SK-N-SH treated with all-trans-retinoic acid at 6 μM for 48 hours (cell line): ENCODE measurements around the gene KLK5.
"Not testable (repeated sequence)": the region's sequence is repeated elsewhere in the genome, so short reads cannot be mapped to it uniquely, and the experiment has no call there.

Experiments used
- ATAC-seq: fragments of 200-7000 bp; cut with Tn5 transposase; 3 replicates; pipeline ENCODE4 v1.9.1; 2020; ENCODE audit warnings: mild to moderate bottlenecking, moderate library complexity
- ARNTL ChIP-seq: fragments of 450-650 bp; formaldehyde crosslinking; IDR thresholded peaks from 2 replicates; pipeline ENCODE4 v1.5.0; 2020; ENCODE audit warnings: low read depth, mild to moderate bottlenecking, moderate library complexity, borderline replicate concordance
- CREB5 ChIP-seq: fragments of 250-450 bp; sonication (Bioruptor Pico); IDR thresholded peaks from 2 replicates; pipeline ENCODE4 v1.5.1; 2020; ENCODE audit warnings: low read depth, mild to moderate bottlenecking, moderate library complexity
- GLIS3 ChIP-seq: fragments of 250-450 bp; sonication (Bioruptor Pico); IDR thresholded peaks from 2 replicates; pipeline ENCODE4 v1.5.0; 2020; ENCODE audit warnings: mild to moderate bottlenecking, moderate library complexity
- ISL1 ChIP-seq: fragments of 250-450 bp; sonication (Bioruptor Pico); IDR thresholded peaks from 2 replicates; pipeline ENCODE4 v2.1.2; 2022; ENCODE audit warnings: mild to moderate bottlenecking, moderate library complexity
- PPARA ChIP-seq: fragments of 250-450 bp; sonication (Bioruptor Pico); IDR thresholded peaks from 2 replicates; pipeline ENCODE4 v1.5.0; 2020; ENCODE audit warnings: mild to moderate bottlenecking, borderline replicate concordance
- SNAI2 ChIP-seq: fragments of 250-450 bp; sonication (Bioruptor Pico); IDR thresholded peaks from 2 replicates; pipeline ENCODE4 v1.5.0; 2020; ENCODE audit warnings: mild to moderate bottlenecking, moderate library complexity
- TCF4 ChIP-seq: fragments of 250-450 bp; sonication (Bioruptor Pico); IDR thresholded peaks from 2 replicates; pipeline ENCODE4 v1.8.0; 2021; ENCODE audit warnings: mild to moderate bottlenecking, moderate library complexity, borderline replicate concordance
- TOX ChIP-seq: fragments of 250-450 bp; sonication (Bioruptor Pico); IDR thresholded peaks from 2 replicates; pipeline ENCODE4 v1.8.0; 2021; ENCODE audit warnings: mild to moderate bottlenecking, moderate library complexity, borderline replicate concordance
- TSHZ2 ChIP-seq: fragments of 250-450 bp; sonication (Bioruptor Pico); IDR thresholded peaks from 2 replicates; pipeline ENCODE4 v1.5.0; 2020; ENCODE audit warnings: mild to moderate bottlenecking, moderate library complexity
- ZC3H10 ChIP-seq: fragments of 250-450 bp; sonication (Bioruptor Pico); IDR thresholded peaks from 2 replicates; pipeline ENCODE4 v1.5.1; 2021; ENCODE audit warnings: mild to moderate bottlenecking, moderate library complexity
- ZFP30 ChIP-seq: fragments of 450-650 bp; formaldehyde crosslinking; IDR thresholded peaks from 2 replicates; pipeline ENCODE4 v1.5.0; 2022; ENCODE audit warnings: mild to moderate bottlenecking, moderate library complexity
- TF ChIP-seq, protein P1 (sequence below): fragments of 250-450 bp; sonication (Bioruptor Pico); IDR thresholded peaks from 2 replicates; pipeline ENCODE4 v1.5.1; 2021; ENCODE audit warnings: mild to moderate bottlenecking, moderate library complexity
- TF ChIP-seq, protein P2 (sequence below): fragments of 250-450 bp; sonication (Bioruptor Pico); IDR thresholded peaks from 2 replicates; pipeline ENCODE4 v1.8.0; 2021; ENCODE audit warnings: low read depth, mild to moderate bottlenecking, moderate library complexity, borderline replicate concordance

KLK5 gene

GRCh38 chr19:50977626-50978025 lies 24.8 kb upstream of the KLK5 start (continued):
- TF ChIP-seq, protein P1, sequence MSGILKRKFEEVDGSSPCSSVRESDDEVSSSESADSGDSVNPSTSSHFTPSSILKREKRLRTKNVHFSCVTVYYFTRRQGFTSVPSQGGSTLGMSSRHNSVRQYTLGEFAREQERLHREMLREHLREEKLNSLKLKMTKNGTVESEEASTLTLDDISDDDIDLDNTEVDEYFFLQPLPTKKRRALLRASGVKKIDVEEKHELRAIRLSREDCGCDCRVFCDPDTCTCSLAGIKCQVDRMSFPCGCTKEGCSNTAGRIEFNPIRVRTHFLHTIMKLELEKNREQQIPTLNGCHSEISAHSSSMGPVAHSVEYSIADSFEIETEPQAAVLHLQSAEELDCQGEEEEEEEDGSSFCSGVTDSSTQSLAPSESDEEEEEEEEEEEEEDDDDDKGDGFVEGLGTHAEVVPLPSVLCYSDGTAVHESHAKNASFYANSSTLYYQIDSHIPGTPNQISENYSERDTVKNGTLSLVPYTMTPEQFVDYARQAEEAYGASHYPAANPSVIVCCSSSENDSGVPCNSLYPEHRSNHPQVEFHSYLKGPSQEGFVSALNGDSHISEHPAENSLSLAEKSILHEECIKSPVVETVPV (CRISPR knock-in tag): no peak
- TF ChIP-seq GLIS3 (CRISPR knock-in tag): no peak
- no peak for TF ChIP-seq SNAI2

GRCh38 chr19:50975766-50976165 lies 22.9 kb upstream of the KLK5 start:
- TF ChIP-seq TCF4: no peak
- TF ChIP-seq, all 23 proteins: peak for 0

GRCh38 chr19:50974702-50975556 lies 22.1 kb upstream of the KLK5 start:
- no peak for ATAC-seq
- TF ChIP-seq TCF4 (no peak), ZC3H10 (no peak), ISL1 (no peak), SNAI2 (no peak)
- TF ChIP-seq, protein P2, sequence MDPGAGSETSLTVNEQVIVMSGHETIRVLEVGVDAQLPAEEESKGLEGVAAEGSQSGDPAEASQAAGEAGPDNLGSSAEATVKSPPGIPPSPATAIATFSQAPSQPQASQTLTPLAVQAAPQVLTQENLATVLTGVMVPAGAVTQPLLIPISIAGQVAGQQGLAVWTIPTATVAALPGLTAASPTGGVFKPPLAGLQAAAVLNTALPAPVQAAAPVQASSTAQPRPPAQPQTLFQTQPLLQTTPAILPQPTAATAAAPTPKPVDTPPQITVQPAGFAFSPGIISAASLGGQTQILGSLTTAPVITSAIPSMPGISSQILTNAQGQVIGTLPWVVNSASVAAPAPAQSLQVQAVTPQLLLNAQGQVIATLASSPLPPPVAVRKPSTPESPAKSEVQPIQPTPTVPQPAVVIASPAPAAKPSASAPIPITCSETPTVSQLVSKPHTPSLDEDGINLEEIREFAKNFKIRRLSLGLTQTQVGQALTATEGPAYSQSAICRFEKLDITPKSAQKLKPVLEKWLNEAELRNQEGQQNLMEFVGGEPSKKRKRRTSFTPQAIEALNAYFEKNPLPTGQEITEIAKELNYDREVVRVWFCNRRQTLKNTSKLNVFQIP (CRISPR knock-in tag): no peak

More at GRCh38 chr19:50975766-50976165, 22.9 kb upstream of the KLK5 start:
- no peak for ATAC-seq

DNA sequence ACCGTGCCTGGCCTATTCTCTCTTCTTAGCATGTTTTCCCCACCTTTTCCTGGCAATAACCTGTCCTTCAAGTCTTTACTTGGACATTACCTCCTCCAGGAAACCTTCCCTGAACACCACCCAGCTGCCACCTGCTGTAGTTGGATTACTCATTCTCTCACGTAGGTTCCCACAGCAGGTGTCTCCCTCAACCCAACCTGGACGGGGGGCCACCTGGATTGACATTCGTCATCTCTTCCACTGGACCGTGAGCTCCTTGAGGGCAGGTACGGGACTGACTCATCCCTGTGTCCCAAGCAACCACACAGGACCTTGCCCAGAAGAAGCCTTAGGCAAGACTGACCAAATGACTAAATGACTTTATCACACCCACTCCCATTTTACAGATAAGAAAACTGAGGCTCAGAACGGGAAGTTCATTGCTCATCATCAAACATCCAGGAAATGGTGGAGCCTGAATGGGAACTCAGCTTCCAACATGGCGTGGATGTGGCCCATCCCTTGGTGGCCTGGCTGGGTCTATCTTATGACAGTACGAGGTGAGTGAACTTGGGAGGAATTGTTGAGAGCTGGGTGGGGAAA lies 20.0 kb upstream of the KLK5 start:
- TF ChIP-seq ARNTL (CRISPR knock-in tag) (no peak), CREB5 (CRISPR knock-in tag) (no peak), TOX (CRISPR knock-in tag) (no peak), ISL1 (no peak)
- TF ChIP-seq, protein P2 (CRISPR knock-in tag): no peak
- no peak for ATAC-seq

DNA sequence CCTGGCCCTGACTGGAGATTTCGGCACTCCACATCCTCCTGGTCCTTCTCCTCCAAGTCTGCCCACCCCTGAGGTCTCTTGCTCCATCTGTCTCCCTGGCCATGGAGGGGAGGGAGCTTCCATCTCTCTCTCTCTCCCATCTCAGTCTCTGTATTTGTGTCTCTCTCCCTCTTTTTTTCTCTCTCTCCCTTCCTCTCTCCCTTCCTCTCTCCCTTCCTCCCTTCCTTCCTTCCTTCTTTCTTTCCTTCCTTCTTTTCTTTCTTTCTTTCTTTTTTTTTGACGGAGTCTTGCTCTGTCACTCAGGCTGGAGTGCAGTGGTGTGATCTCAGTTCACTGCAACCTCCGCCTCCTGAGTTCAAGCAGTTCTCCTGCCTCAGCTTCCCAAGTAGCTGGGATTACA lies 17.0 kb upstream of the KLK5 start:
- not testable (repeated sequence) for ATAC-seq

DNA sequence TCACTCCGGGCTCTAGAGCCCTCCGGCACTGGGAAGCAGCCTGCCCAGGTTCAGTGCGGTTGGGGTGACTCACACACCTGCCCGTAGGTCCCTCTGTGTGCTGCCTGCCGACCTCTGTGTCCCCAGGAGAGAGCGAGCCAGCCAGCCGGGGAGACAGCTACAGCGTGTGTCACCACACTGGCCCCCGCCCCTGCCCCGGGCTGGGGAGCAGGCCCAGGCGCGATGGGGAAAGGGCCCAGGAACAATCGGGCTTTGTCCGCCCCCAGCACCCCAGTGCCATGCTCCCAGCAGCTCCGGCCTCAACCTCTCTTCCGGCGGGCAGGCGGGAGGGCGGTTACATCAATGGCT lies 16.5 kb upstream of the KLK5 start, which contains the start of gene KLK6:
Gene KLK6 (minus strand): TSS at position 179 of the 348 bp plus-strand sequence. CDS start 1,487 bp downstream, outside the sequence.
- TF ChIP-seq, protein P2 (CRISPR knock-in tag): no peak
- no peak for TF ChIP-seq ZC3H10
- TF ChIP-seq TCF4: no peak
- TF ChIP-seq PPARA: no peak
- no peak for TF ChIP-seq SNAI2
- no peak for TF ChIP-seq ISL1
- TF ChIP-seq ZFP30 (CRISPR knock-in tag): no peak
- TF ChIP-seq GLIS3 (CRISPR knock-in tag): no peak
- no peak for TF ChIP-seq ARNTL (CRISPR knock-in tag)
- no peak for TF ChIP-seq TSHZ2 (CRISPR knock-in tag)
- TF ChIP-seq CREB5 (CRISPR knock-in tag): no peak
- no peak for ATAC-seq
